CD4-positive, alpha-beta T cell treated with Interleukin-12 subunit alpha and Interleukin-12 subunit beta, for 1 hour (primary cell): Measurements from ENCODE around the gene TCEA2.

Experiments used
- DNase-seq: peaks from one replicate; pipeline ENCODE4 v3.0.0-alpha.2; 2020

Gene TCEA2

DNA sequence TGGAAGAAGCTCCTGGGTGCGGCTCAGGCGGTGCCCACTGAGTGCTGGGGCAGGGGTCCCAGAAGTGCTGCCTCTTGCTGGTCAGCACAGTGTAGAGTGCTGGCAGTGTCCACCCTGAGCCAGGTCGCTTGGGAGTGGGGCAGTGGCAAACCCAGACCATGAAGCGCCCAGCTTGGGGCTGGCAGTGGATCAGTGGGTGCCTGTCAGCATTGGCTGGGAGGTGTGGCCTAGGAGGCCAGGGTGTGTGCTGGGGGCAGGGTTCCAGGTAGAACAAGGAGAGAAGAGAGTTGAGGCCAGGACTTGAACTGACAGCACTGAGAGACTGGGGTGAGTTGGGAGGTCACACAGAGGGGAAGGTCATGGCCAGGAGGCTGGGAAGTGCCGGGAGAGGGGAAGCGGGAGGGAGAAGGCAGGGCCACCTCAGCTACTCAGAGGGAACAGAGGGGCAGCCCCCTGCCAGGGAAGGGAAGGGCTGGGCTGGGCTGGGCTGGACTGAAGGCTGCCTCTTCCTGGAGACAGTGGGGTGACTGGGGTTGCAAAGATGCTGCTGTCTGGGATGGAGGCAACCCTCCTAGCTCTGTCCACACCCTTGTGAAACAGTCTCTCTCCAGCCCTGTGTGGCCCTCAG, 4.1 kb downstream of the TCEA2 start:
- DNase-seq, result no peak

DNA sequence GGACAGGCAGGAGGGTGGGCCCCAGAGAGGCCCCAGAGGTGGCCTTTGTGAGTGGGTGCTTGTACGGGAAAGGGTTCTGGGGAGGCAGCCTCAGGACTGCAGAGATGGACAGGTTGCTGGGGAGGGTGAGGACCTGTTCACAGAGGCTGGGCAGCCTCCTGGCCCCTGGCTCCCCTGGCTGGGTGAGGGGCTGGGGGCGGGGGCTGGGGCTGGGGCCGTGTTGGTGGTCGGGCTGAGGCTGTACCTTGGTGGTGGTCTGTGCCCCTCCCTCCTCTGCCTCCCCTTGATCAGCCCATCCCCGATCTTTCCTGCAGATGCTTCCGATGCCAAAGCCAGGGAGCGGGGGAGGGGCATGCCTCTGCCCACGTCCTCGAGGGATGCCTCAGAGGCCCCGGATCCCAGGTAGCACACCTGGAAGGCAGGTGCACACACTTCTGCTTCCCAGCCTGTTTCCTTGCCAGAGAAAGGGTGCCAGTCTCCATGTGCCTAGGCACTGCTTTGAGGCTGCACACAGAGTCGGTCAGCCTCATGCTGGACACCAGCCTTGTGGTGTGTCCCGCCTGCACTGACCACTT, 4.8 kb downstream of the TCEA2 start:
- no peak for DNase-seq

DNA sequence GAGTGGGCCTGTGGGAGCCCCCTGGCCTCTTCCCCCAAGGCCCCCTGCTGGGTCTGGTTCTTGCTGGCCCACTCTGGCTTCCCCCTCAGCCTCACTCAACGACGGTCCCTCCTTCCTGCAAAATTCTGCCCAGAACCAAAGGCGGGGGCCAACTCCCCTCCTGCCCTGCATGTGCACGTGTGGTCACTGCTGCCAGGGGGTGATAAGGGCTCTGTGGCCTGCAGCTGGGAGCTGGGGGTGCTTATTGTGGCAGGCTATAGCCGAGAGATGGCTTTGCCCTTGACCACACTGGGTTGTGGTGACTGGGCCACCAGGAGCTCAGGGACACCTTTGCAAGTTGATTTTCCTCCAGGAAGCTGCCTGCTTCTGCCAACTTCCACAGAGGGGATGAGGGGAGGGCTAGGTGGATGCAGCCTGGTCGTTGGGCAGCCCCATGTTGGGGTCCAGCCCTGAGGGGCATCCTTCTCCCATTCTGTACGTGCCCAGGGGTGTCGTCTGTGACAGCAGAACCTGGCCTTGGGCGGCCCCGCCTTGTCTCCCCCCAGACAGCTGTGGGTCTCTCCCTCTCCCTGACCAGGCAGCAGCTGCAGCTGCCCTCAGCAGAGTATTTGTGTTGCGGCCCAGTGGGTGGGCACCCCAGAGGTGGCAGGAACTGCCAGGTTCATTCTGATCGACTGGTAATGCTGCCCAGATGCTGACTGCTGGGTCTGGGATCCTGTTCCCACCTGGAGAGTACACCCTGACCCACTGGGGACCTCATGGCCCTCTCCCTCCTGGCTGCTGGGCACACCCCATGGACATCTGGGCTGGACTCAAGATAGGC, 5.6 kb downstream of the TCEA2 start:
- no peak for DNase-seq

DNA sequence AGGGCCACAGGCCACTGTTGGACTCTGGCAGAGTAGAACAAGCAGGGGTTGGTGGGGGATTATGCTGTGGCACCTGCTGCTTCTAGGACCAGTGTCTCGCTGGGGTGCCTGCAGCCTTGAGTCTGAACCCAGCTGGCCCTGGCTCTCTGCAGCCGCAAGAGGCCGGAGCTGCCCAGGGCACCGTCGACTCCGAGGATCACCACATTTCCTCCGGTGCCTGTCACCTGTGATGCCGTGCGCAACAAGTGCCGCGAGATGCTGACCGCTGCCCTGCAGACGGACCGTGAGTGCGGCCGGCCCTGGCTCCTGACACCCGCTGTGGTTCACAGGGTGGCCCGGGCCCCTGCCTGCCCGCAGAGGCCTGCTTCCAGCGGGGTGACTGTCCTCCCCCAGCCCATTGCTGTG, 6.2 kb downstream of the TCEA2 start:
- DNase-seq, result no peak

DNA sequence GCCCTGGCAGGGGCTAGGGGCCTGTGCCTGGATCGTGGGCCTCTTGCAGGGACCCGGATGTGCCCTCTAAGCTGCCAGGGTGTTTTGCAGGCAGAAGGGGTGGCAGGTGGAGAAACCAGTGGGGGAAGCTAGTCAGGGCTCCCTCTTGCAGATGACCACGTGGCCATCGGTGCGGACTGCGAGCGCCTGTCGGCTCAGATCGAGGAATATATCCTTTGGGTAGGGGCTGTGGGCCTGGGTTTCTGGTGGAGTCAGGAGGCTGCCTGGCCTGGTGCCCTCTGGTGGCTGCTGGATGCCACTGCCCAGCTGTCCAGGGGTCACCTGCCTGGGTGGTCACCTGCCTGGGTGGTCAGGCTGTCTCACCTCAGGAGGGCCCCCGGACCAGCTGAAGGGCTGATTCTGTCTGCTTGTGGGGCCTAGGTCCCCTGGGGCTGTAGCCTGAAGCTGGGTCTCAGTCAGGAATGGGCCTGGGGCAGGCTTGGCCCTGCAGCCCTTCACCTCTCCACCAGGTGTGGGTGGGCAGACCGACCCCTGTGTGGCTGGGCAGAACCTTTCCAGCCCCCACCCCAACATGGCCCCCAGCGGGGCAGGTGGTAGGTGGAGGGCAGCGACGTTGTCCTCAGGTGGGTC, 6.7 kb downstream of the TCEA2 start:
- DNase-seq, result no peak

DNA sequence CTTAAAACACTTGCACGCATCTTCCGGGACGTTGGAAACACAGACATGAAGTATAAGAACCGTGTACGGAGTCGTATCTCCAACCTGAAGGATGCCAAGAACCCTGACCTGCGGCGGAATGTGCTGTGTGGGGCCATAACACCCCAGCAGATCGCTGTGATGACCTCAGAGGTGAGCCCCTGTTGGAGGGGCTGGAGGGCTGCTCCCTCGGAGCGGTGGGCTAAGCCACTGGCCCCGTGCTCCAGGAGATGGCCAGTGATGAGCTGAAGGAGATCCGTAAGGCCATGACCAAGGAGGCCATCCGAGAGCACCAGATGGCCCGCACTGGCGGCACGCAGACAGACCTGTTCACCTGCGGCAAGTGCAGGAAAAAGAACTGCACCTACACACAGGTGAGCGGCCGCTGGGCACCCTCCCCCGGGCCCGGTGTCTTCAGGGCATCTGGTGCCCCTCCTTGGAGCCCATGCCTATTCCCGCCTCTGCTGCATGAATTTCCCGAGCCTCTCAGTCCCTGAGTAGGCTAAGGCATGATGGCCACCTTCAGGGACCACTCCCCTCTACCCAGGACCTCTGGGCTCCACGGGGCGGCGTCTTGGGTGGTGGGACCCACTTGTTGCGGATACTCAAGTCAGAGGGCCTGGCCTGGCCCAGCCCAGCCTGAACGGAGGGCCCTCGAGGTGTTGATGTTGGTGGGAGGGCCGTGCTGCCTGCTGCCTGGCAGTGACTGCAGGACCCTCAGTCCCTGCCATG, 7.4 kb downstream of the TCEA2 start:
- no peak for DNase-seq

DNA sequence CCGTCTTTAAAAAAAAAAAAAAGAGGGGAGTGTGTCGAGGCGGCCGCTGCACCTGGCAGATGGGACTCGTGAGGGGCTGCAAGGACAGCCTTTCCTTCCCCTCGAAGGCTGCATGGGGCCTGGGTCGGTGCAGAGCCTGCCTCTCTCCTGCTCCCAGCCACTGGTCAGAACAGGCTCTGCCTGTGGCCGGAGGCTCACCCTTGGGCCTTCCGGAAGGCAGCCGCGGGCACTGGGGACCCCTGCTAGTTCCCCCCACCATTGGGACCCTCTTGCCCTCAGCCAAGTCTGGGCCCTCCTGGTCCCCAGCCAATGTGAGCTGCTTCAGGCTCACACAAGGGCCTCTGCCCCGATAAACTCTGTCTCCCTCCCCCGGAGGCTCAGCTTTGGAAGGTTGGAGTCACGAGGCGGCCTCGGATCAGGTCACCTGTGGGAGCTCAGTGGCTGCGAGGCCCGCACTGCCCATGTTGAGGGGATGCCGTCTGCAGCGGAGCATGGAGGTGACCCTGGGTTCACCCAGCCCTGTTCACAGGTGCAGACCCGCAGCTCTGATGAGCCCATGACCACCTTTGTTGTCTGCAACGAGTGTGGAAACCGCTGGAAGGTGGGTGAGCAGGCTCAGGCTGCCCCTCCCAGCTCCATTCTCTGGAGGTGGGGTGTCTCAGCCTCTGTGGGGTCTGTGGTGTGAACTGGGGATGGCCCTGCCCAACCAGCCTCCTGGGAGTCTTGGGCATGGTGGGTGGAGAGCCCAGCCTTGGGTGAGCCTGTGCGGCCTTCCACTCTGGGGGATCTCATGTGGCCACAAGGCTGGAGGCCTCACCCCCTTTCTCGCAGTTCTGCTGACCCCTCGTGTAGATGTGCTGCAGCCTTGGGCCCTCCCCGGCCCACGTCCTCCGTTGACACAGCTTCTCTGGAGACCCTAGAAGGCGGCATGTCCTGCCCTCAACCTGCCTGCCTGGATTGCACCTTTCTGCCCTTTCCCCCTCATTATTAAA, 8.6 kb downstream of the TCEA2 start:
- DNase-seq, result no peak

DNA sequence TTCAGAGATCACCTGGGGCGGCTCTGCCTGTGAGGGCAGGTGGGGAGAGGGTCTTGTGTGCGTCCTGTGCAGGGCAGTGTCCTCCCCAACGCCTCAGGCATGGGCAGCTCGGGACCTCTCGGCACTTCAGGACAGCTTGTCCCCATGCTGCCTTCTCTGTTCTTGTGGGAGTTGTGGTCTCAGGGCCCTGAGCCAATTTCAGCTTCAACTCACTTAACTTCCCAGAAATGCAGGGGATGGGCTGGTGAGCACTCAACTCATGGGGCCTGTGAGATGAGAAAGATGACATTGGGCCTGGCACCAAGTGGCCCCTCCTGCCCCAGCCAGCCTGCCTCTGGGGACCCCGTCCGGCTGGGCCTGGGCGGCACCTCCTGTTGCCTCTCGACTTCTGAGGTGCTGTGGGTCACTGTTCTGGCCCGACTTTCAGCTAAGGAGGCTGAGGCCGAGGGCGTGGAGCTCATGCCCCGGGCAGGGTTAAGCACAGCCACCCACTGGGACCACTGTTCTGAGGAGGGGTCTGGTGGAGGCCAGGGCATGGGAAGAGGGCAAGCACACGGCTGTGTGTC, 9.6 kb downstream of the TCEA2 start:
- DNase-seq, result no peak

DNA sequence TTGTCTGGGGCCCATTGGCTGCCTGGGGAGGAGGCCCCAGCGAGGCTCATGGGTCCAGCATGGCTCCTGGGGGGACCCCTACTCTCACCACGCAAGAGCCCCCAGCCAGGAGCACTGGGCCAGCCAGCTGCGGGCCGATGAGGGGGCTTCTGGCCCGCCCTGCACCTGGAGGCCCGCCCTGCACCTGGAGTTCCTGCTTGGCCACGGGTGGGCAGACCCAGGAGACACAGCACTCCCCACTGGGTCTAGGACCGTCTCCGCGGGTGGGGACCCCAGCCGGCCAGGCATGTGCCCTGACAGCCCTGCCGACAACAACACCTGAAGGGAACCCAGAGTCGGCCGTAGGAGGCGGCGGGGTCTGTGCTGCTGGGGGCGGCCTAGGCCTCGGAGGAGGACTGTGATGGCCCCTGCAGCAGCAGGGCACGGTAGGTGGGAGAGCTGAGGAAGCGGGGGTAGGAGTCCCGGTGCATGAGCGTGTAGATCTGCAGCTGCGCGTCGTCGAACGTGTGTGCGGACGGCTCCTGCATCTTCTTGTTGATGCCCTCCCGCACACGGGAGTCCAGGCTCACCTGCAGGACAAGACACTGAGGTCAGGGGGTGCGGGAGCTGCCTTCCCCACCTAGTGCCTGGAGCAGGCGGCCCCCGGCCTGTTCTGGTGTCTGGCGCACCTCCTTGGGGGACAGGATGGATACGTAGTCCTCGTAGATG, 10.6 kb downstream of the TCEA2 start:
- no peak for DNase-seq

DNA sequence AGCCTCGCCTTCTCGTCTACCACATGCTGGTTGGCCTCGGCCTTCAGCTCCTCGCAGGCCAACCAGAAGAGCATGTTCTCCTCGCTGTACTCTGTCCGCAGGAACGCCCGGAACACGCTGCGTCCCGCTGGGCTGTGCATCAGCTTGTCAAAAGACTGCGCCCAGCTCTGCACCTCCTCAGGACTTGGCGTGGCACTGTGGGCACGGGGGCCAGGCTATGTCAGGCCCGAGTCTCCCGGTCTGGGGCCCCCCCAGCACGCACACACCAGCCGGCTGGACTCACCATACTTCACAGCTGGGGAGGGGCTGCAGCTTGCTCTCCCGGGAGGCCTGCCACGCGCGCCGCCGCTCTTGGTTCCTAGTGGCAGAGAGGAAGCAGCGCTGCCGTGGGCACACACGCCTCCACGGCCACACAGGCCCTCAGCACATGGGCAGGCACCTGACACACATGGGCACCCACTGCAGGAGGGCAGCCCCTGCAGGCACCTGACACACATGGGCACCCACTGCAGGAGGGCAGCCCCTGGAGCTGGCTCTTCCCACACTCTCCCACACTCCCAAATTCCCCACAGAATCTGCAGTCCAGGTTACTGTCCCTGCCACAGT, 11.3 kb downstream of the TCEA2 start:
- no peak for DNase-seq

DNA sequence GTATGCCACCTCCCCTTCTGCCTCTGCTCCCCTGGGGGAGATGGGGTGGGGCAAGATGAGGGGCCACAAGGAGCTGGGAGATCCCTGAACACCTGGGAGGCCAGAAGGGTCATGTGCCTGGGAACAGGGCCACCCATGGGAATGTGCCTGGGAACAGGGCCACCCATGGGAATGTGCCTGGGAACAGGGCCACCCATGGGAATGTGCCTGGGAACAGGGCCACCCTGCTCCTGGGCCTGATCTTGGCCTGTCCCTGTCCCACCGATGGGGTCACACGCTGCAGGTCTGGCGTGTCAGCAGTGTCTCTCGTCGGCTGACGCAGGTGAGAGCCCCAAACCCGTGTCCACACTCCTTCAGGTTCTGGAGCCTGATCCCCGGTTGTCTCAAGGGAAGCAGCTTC, 12.0 kb downstream of the TCEA2 start:
- DNase-seq, result no peak

DNA sequence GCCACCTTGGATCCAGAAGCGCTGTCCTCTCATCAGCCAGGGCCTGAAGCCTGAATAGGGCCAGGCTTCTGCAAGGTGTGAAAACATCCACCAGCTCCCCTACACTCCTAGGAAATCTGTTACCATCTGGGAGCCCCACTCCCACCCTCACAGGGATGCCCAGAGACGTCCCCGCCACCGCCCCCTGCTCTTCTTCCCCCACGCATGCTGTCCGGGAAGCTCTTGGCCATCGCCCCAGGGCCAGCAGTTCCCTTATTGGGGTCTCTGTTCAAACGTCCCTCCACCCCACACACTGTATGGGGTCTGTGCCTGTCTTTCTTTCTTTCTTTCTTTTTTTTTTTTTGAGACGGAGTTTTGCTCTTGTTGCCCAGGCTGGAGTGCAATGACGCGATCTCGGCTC, 12.6 kb downstream of the TCEA2 start:
- no peak for DNase-seq

DNA sequence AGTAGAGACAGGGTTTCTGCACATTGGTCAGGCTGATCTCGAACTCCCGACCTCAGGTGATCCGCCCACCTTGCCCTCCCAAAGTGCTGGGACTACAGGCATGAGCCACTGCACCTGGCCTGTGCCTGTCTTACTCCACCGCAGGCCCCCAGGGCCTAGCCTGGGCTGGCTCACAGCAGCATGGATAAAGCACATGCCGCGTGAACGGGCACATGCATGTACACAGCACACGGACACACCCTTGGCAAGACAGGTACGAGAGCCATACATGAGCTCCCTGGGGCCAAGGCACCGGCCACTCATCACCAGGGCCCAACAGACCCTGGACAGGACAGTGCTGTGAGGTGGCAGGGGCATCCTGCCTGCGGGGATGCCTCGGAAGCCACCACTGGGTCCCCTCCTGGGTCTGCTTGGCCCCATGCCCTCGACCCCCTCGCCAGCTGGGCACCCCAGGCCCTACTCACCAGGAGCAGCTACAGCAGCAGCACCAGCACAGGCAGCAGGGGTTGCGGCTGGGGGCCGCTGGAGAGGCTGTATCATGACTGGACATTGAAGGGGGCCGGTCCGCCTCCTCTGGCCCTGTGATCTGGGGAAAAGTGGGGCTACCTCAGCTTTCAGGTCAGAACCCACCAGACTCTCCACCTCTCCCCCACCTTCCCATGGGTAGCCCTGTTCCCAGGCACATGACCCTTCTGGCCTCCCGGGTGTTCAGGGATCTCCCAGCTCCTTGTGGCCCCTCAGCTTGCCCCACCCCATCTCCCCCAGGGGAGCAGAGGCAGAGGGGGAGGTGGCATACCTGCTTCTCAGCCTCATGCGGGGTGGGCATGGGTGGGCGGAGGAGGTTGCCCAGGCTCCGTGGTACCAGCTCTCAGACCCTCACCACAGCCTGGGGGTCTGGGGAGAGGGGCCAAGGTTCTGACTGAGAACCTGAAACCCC, 13.3 kb downstream of the TCEA2 start:
- DNase-seq, result no peak

DNA sequence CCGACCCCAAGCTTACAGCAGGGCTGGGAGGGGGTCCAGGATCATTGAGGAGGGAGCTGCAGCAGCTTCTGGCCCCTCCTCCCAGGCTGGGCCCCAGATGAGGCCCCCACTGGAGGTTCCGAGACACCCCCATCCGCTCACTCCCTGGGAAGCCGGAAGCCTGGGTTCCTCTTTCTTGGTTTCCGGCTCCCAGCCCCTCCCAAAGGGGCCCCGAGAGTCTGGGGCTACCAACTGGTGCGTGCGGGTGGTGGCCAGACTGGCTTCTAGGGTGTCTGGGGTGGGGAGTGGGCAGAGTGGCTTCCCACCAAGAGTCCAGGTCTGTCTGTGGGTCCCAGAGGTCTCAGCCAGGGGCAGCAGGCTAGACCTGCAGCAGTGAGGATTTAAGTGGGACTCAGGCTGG, 14.1 kb downstream of the TCEA2 start:
- peak; percentile 42 for DNase-seq

DNA sequence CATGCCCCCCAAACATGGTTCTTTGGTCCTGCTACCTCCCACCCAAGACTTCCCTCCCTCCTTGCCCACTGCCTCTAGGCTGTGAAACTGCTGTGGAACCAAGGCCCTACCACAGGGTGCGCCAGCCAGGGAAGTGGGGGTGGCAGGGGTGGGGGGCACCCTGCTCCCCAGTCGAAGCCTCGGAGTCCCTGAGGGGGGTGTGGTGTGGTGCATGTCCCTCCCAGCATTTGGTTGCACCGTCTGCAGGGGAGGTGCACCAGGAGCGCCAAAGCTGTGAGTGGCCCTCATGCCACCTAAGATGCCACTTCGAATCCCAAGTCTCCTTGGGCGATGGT, 14.5 kb downstream of the TCEA2 start:
- no peak for DNase-seq

DNA sequence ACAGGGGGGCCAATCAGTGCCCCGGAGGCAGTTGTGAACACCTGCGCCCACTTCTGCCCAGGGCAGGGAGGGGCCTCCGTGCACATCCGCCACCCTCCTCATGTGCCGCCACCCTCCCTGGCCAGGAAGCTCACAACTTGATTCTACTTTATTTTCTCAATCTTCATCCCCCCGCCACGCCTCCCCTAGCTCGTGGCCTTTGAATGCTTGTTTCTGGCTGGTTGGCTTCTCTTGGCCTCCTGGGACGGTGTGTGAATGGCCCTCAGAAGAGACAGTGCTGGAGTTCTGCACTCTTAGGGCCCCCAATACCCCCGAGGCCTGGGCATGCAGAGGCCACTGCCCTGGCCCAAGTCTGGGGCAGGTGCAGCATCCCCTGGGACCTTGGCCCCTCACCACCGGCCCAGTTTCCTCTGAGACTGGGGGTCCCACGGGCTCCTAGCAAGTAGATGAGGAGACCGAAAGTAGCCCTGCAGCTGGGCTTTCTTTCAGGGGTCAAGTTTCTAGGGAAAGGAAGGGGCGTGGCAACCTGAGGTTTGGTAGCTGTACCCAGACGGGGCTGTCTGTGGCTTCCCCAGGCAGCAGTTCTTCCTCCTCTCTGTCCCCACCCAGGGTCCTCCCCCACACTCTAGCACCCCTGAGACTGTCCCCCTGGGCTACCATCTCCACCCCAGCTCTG, 15.0 kb downstream of the TCEA2 start:
- DNase-seq, result peak; percentile 63

DNA sequence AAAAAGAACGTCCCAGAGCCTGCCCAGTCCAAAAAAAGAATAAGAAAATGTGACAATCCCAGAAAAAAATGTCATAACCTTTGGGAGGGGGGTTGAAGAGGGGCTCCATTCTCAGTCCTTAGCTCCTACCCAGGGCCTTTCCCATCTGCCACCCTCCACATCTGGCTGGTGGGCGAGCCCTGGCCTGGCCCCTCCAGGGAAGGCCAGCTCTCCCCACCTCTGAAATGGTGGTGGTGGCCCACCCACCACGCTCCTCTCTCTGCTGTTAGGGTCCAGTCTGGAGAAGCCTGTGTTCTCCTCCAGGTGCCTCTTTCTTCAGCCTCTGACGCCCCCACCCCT, 15.9 kb downstream of the TCEA2 start:
- no peak for DNase-seq

DNA sequence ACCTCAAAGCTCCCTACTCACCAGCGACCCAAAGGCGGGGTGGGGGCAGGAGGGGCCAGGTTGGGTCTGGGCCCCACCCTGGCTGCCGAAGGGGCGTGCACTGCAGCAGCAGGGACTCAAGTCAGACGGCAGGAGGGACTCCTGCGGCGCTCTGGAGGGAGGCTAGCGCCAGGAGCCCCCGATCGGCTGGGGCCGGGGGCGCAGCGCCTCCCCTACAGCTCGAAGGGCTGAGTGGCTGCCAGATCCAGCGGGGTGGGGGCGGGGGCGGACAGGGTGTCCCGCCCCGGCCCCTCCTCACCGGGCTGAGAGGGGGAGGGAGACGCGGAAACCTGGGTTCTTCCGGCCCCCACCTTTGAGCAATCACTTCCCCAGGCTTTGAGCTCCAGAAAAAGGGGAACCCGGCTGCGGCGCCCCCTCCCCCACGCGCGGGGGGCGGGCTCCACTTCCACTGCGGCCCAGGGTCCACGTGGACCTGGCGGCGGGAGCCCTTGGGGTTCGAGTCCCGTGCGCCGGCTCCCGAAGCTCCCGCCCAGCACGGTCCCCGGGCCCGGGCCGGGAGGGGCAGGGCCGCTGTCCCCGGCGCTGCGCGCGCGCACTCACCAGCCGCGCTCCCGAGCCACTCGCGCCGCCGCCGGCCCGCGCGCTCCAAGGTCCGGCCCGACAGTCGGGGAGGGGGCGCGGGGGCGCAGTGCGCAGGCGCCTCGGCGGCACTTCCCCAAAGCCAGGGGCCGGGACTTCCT, 16.4 kb downstream of the TCEA2 start, which contains the start of gene RGS19:
TSS of gene RGS19 (minus strand) at position 246 of the 740 bp plus-strand sequence. CDS start 2,632 bp downstream, outside the sequence.
- peak; percentile 77 for DNase-seq
